ENCODE measurements around the gene GUF1.

Gene GUF1

GRCh38 chr4:44678094-44679041, at the start of gene GUF1:
Gene GUF1, plus strand, starts transcription at chr4:44678420. Its CDS starts 203 bp downstream, at chr4:44678623.
- DNase-seq = peak; percentile 85

GRCh38 chr4:44629280-44629866, 48.8 kb upstream of the GUF1 start:
- peak; percentile 49 for DNase-seq

GRCh38 chr4:44632089-44632488, 46.1 kb upstream of the GUF1 start:
- no peak for DNase-seq

- DNase-seq = no peak
These were observed 45.5 kb upstream of the GUF1 start for GRCh38 chr4:44632733-44633132.

GRCh38 chr4:44638091-44638490, 40.1 kb upstream of the GUF1 start:
- DNase-seq = no peak

GRCh38 chr4:44646151-44646550, 32.1 kb upstream of the GUF1 start:
- DNase-seq = no peak

- no peak for DNase-seq
These were observed 26.8 kb upstream of the GUF1 start, which contains the start of gene YIPF7 for GRCh38 chr4:44651425-44651824. Gene YIPF7, minus strand, starts transcription at chr4:44651625. Its CDS starts 1,525 bp downstream, at chr4:44650100.

GRCh38 chr4:44652002-44652401, 26.2 kb upstream of the GUF1 start:
- DNase-seq = no peak

GRCh38 chr4:44660396-44660795, 17.8 kb upstream of the GUF1 start:
- no peak for DNase-seq

GRCh38 chr4:44661940-44662622, 16.1 kb upstream of the GUF1 start:
- DNase-seq = no peak

- no peak for DNase-seq
These were observed 15.6 kb upstream of the GUF1 start for GRCh38 chr4:44662623-44663005.

GRCh38 chr4:44663539-44664263, 14.5 kb upstream of the GUF1 start:
- DNase-seq = no peak

GRCh38 chr4:44668526-44668925, 9.7 kb upstream of the GUF1 start:
- no peak for DNase-seq

- no peak for DNase-seq
These were observed 7.6 kb upstream of the GUF1 start for GRCh38 chr4:44670506-44671199.

GRCh38 chr4:44671636-44672035, 6.6 kb upstream of the GUF1 start:
- no peak for DNase-seq

- DNase-seq = no peak
These were observed 3.7 kb upstream of the GUF1 start for GRCh38 chr4:44674471-44674870.

GRCh38 chr4:44675366-44675765, 2.9 kb upstream of the GUF1 start:
- DNase-seq = no peak

- no peak for DNase-seq
These were observed 840 bp downstream of the GUF1 start for GRCh38 chr4:44679060-44679459.

GRCh38 chr4:44684648-44685047, 6.4 kb downstream of the GUF1 start:
- DNase-seq = no peak

GRCh38 chr4:44700427-44700826, 22.2 kb downstream of the GUF1 start:
- DNase-seq = no peak

GRCh38 chr4:44701037-44701436, 22.8 kb downstream of the GUF1 start:
- no peak for DNase-seq

- no peak for DNase-seq
These were observed 26.5 kb downstream of the GUF1 start for GRCh38 chr4:44704673-44705072.

Measured in NCI-H2081 treated with DMSO at 0.1 percent for 48 hours (cell line).